ENCODE results near the gene SLC23A2.

The SLC23A2 gene

DNA sequence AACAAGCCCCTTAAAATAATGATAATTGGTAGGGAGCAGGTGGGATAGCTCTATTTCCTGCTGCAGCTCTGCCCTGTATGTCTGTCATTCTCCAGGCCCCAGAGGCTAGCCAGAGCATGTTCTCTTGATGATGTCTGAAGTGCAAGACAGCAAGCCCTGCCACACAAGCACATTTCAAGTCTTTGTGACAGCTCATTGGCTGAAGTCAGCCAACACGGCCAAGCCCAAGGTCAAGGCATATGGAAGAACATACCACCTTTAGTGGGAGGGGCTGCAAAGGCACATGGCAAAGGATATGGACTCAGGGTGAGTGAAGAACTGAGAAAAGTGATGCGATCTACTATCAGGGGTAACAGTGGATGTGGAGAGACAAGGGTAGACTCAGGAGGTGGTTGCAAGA is 163.6 kb downstream of the SLC23A2 start:
- no peak for DNase-seq

DNA sequence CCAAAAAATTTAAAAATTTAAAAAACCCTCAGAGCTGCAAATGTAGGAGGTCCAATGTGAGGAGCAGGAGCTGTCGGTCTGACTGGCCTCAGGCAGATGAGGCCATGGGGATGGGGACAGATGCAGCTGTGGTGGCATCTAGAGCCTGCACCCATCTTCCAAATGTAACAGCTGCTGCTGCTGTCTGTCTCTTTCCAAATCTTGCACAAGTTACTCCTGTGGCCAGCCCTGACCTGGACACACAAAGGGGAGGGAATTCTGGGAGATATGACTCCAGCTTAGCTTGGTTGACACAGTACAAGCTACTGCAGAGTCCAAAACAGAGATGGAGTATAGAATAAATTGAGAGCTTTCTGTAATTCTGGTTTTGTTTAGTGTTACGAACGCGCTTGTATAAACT is 164.4 kb downstream of the SLC23A2 start:
- no peak for DNase-seq

DNA sequence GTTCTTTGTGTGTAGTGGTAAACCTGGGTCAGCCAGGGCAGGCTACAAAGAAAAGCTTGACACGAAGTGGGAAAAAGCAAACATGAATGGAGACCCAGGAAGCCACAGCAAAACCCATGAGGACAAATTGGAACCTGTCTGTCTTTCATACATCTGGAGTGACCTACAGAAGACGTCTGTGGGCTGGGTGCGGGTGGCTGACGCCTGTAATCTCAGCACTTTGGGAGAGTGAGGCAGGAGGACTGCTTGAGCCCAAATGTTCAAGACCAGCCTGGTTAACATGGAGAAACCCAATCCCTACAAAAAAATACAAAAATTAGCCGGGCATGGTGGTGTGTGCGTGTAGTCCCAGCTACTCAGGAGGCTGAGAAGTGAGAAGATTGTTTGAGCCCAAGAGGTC is 164.8 kb downstream of the SLC23A2 start:
- no peak for DNase-seq

DNA sequence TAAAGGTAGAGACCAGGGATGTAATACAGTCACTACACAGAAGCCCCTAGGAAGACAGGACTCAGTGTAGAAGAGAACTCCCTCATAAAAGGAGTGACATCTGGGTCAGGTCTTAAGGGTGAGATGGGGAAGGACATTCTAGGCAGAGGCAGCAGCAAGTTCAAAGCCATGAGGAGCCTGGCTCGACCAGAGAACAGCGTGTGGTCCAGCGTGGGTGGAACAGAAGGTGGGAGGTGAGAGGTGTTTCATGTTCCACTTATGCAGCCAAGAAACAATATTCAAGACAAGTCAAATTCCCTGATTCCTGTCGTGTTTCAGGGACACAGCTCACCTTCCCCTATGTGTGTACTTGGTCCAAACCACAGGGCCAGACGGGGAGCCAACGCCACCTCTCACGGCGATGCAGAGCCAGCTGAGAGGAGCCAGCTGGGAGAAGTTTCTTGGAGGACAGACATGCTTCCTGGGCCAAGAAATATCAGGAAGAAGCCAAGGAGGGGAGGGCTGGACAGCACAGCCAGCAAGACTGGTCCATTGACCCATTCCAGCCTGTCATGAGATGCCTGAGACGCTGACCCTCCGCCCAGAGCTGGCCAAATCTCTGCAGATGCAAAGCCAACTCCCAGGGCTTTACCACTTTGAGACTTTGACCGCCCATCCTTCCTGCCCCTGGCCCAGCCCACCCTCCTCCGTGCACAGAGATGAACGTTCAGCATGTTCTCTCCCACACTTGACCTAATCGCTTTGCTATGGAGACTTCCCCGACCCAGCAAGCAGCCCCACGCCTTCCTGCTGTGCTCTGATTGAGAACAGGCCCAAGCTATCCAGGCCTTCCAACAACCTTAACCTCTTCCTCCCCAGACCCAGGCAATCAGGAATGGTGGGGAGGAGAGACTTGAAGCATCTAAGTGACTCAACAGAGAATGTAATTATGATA is 165.8 kb downstream of the SLC23A2 start:
- DNase-seq: no peak

DNA sequence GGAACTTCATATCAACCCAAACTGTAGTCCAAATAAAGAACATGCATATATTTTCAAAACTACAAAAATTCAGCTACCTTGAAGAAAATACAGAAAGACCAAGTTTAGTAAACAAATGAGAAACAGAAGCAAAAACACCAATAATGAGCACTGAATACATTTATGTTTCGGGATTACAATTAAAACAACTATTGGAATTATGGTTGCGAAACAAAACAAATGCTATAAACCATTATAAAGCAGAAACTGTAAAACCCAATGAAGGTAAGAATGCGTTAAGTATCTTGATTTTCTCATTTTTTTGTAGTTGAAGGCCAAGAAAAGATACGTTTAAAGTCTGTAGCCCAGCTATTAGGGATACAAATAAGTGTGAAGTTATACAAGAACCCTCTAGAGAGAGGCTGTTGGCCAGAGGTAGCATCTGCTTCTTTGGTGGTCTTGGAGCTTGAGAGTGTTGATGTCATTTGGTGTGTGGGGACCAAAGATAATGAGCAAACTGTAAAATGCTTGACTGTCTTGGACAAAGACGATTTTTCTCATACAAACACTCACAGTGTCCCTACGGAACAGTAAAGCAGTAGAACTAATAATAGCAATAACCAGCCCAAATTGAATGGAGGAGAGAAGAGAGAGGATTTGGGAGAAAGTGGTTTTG is 168.1 kb downstream of the SLC23A2 start:
- no peak for DNase-seq

DNA sequence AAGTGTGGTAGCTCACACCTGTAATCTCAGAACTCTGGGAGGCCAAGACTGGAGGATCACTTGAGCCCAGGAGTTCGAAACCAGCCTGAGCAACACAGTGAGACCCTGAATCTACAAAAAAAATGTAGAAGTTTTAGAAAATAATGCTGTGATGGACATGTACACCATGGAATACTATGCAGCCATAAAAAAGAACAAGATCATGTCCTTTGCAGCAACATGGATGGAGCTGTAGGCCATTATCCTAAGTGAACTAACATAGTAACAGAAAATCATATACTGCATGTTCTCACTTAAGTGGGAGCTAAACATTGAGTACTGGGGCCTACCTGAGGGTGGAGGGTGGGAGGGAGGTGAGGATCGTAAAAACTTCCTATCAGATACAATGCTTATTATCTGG is 168.8 kb downstream of the SLC23A2 start:
- DNase-seq: no peak

DNA sequence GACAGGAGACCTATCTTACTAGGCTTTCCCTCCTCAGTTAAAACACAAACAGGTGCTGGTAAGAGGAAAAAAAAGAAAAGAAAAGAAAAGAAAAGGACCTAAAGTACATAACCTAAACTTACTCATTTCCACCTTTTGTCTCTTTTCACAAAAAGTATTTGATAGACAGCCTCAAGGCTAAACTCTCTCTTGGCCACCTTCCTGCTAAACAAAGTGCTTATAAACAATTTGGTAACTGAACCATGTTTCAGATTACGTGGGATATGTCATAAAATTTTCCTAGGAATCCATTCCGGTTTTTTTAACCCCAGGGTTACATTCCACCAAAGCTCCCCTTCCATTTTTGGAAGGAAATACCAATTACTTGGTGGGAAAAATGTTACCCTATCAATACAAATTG is 170.6 kb downstream of the SLC23A2 start:
- DNase-seq: no peak

DNA sequence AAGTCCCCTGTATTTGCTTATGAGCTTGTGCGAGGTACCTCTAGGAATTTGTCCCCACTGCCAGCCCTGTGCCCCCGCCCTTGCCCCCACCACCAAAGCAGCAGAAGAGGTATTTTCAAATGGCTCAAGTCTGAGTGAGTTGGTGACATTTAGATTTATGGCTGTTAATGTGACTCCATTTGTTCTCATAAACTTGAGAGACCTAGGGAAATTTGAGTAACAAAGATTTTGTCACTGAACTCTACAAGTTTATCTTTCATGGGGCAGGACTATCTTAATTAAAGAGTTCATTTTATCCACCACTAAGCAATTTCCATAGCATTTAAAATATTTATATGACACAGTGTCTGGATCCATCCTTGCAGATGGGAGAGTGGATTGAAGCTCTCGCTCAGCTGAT is 171.1 kb downstream of the SLC23A2 start:
- DNase-seq: no peak

DNA sequence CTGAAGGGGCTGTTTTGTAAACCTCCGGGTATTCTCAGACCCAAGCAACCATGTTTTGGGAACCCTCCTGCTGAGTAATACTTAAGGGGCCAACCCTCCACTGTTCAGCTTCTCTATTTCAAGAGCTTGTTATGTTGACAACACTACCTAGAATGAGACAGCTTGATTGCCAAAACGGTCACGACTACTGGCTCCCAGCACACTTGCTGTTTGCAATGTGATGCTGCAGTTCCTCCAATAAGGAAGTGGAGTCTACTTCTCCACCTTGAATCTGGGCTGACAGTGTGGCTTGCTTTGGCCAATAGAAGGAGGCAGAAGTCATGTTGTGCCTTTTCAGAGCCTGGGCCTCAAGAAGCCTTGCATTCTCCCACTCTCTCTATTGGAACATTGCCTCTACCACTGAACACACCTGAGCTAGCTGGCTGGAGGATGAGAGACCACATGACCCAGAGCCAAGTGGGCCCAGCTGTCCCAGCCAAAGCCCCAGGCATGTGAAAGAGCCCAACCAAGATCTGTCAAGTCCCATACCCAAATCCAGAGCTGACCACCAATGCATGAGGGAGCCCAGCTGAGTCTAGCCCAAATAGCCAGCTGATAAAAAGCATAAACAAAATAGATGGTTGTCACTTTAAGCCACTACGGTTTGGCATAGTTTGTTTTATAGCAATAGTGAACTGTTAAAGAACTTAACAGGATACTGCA is 171.6 kb downstream of the SLC23A2 start:
- no peak for DNase-seq

DNA sequence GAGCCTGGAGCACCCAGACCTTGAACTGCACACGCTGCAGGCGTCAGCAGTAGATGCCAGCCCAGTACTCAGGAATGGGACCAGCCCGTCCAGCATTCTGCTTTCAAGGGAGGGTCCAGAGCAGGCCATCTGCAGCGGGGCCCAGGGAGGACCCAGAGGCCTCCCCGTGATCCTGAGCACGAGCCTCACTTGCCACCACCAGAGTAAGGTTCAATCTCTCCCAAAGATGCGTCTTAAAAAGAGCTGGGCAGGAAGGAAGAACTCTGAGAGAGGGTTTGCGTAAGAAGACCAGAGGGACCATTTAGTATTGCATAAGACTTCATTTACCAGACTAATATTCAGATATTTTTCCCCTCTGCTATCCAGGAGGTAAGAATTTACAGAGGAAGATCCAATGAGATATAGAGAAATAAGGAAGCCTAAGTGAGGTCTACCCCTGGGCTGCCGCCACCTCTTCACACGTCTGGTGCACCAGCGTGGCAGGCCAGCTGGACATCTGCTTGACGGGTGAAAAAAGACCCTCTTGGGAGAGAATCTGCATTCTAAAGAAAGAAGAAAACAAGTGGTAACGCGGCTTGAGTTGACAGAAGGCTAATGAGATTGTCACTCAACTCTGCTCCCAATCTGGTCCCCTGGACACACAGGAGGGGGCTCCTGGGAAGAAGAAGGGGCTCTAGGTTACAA is 172.3 kb downstream of the SLC23A2 start:
- DNase-seq: no peak

DNA sequence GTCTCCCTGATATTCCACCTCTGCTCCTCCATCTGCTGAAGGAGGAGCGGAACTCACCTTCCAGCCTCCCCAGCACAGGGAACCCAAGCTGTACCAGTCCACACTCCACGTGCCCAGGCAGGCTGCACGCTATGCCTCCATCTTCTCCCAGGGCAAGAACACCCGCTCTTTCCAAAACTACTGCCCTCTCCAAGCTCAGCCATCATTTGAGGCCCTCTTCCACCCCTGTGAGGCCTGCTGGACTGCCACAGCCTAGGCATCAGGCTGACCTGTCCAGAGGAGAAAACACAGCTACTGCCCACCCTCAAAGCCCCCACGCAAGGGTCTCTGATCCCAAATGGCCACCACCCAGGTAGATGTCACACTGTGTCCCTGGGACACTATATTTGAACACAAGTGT is 179.7 kb downstream of the SLC23A2 start:
- DNase-seq: no peak

DNA sequence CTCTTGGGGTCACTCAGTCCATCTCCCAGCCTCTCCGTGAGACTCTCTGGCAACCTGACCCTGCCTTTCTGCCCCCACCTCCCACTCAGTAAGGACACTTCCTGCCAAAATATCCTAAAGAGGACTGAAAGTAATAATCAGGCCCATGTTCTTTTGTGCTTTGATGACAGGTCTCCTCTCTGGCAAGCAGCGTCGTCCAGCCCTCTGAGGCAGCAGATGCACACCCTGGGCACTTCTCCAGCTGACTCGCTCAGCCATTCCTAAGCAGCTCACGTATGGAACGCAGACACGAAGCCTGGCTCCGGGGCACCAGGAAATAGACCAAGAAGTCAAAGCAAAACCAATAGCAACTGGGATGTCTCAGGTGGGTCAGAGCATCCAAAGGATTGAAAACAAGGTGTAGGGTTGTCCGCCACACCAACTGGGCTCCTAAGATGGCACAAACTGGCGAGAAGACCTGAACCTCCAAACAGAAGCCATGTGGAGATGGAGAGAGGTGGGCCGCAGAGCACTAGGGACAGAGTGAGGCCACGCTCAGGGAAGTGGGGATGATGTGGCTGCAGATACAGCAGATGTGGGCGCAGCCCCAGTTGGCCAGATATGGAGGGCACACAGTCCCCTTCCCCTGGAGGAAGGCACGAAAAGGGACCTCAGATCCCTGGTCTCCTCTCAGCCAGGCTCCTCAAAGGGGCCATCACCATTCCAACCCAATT is 180.3 kb downstream of the SLC23A2 start:
- DNase-seq: peak; percentile 79

DNA sequence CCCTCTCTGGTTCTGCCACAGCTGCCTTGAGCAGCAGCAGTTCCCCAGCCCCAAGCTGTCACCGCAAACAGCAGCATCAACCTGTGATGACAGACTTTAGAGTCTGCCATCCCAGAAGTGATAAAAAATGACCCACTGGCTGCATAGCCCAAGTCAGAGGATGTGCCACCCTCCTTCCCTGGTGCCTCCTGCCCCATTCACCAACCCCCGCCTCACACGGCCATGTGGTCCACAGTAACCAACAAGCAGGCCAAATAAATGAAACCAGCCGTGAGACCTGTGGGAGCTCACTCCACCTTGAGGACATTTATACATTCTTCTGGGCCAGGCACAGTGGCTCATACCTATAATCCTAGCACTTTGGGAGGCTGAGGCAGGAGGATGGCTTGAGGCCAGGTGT is 181.4 kb downstream of the SLC23A2 start:
- no peak for DNase-seq

DNA sequence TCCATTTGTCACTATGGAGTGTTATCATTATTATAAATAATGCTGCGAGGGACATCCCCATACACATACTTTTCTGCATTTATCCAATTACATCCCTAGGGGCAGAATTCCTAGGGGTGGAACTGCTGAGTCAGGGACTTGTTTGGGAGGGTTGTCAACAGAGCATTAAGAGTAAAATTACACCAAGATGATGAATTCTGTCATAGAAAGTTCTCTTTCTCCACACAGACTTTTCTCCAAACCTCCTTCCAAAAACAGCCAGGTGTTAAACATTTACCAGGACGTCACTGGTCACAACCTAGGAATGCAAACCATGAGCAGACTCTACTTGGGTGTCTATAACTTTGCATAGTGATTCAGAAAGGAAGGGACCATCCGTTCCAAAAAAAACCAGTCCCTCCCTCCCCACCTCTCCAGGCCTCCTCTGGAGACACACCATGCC is 184.1 kb downstream of the SLC23A2 start:
- peak; percentile 22 for DNase-seq

DNA sequence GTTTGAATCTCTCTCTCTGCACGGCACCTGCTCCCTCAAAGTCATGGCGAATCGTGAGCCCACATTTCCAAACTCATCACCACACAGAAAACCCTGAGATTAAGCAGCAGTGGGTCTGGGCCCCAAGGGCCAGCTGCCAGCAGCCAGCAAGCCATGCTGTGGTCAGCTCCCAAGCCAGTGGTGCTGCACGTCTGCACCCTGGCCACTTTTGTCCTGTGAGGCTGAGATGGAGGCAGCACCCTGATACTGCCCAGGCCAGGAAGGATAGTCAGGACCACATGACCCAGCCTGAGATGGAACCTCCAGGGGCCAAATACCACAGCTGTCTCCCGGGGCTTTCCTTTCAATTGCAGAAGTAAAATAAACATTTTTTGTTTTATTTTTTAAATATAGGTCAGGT is 185.7 kb downstream of the SLC23A2 start:
- DNase-seq: no peak

DNA sequence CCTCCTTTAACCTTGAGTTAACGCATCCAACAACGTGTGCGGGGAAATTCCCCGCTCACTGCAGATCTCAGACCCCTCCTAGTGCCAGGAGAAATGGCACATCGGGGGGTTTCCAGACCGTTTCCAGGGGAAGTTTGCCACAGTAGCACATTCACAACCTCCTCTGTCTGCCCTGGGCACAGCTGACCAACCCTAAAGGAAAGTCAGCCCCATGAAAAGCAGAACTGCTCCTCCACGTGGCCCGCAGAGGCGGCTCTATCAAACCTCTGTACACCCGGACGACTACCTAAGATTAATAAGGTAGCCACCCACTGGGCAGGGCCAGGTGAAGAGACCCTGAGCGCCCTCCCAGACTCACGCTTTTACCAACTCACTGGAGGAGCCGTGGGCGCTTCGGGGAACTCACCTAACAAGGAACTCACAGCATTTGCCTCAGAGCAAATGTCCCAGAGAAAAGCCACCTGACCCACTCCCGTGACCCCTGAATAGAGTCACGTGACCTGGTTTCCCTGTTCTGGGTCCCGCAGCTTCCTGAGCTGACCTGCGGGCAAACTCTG is 186.5 kb downstream of the SLC23A2 start:
- DNase-seq: no peak

DNA sequence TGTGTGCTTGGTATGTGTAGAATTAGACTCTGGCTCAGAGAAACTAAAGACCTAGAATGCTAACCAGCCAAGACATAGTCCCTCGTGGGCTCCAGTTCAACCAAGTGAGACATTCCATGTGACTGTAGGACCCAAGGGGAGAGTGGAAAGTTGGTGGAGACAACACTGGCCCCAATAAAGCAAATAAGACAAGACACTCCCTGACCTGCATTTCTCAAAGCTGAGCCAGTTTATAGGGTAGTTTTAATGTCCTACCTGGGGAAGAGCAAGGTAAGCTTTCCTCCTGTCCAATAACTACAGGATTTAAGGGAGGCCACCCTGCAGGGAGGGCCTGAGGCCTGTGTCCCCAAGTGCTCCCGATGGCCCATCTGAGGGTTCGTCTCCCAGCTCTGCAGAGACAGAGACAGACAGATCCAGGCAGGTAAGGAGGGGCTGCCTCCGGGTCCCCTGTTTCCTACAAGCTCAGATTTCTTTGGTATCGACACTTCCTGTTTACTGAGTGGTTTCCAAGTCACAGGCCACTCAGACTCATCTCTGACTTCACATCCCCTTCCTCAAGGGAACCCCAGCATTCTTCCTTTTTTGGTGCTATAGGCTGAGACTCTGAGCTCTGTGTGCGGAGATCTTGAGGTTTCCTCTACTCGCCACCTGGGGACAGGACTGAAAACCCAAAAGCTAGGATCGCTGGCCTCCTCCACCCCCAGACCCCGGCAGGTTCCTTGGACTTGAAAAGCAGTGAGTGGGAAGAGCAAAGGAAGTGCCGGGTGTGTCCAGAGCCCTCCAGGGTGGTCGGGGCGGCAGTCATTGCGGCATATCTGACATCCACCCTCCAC is 187.2 kb downstream of the SLC23A2 start:
- no peak for DNase-seq

DNA sequence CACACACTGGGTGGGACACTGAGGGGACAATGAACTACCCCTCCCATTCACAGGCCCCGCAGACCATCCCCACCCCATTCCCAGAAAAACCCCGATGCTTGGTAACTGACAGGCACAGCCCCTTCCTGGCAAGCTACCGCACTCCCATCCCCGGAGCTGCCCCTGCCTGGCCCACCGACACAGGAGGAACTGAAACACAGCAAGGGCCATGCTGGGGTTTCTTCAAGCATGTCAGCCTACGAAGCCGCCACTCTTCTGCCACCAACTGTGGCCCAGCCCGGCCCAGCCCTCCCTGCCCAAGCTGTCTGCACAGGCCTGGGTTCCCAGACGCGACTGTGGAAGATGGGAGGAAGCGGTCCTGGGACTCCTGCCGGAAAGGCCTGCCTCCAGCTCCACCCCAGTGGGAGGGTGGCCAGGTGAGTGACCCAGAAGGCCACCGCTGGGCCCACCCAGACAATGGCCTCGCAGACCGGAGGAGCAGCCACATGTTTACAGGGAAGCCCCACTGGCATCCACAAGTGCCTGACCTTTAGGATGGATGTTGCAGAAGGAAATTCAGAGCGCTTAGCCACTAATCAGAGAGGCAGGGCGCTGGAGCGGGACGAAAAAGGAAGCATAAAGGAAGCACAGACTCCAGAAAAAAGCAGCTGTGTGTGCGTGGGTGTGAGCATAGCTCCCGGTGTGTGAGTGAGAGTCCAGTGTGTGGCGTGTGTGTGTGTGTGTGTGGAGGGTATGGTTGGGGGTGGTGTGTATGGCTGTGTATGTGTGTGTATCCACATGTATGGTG is 188.0 kb downstream of the SLC23A2 start:
- DNase-seq: no peak

DNA sequence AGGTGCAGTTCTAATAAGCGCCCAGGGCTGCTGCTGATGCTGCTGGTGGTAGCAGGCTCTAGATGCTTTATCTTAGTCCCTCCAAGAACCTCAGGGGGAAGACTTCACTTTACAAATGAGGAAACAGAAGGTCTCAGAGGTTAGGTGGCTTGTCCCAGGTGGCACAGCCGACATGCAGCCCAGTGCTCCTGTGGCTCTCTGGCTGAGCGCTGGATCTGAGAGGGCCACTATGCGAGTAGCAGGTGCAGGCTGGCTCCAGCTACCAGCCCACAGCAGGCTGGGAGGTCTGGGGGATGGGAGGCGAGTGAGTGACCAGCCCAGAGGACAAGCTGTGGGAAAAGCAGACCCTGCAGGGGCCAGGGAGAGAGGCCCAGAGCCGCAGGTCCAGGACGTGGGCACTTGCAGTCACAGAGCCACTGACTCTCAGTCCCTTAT is 188.7 kb downstream of the SLC23A2 start:
- no peak for DNase-seq

DNA sequence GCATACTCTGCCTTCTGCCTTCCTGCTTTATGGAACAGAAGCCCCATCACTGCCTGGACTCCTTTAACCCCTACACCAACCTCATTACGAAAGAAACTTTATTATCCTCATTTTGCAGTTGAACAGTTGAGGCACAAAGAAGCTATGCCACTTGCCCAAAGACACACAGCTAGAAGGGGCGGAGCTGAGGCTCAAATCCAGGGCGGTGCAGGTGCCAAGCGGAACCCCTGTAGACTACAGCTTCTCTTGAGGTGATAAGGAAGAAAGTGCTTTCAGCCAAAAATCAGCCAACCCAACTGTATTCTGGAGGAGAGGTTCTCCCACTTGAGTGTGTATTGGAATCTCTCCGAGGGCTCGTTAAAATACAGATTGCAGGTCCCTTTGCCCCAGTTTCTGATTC is 189.1 kb downstream of the SLC23A2 start:
- DNase-seq: no peak
